Small intestine (tissue), 7 donors: ENCODE measurements around the gene LPIN1. TPM values are rescaled to one million over a fixed set of nuclear protein-coding genes. Genes with fewer than 3 reads are reported as not detected.

Experiments
- DNase-seq, 2 donors: peaks; one replicate each; pipeline versions ENCODE4 v3.0.0 to v3.0.0-alpha.2; 2013
- FAIRE-seq: peaks from 2 replicates; lab custom pipeline; 2012; peaks lifted over from hg19 to GRCh38; lab: Jason Lieb, UNC
- H3K27ac ChIP-seq, 3 donors: one replicate each; pipeline ENCODE4 v1.5.1; 2013; ENCODE audit warnings: low read length in 2 of 3, mild to moderate bottlenecking in 2 of 3, control low read depth in 1 of 3, inconsistent platforms in 1 of 3, low read depth in 1 of 3, moderate library complexity in 1 of 3
- H3K27me3 ChIP-seq, 3 donors: one replicate each; pipeline ENCODE4 v1.6.1; 2013; ENCODE audit warnings: low read length in 3 of 3, inconsistent platforms in 1 of 3; ENCODE audit not compliant: control insufficient read depth in 3 of 3, insufficient read depth in 3 of 3
- H3K36me3 ChIP-seq, 3 donors: one replicate each; pipeline ENCODE4 v1.6.1; 2013; ENCODE audit warnings: low read length in 3 of 3, inconsistent platforms in 1 of 3, low read depth in 1 of 3, mild to moderate bottlenecking in 1 of 3, moderate library complexity in 1 of 3; ENCODE audit not compliant: control insufficient read depth in 3 of 3, insufficient read depth in 2 of 3
- H3K4me1 ChIP-seq, 3 donors: one replicate each; pipeline ENCODE4 v1.6.1; 2013; ENCODE audit warnings: low read length in 2 of 3, inconsistent platforms in 1 of 3, low read depth in 1 of 3, mild to moderate bottlenecking in 1 of 3, moderate library complexity in 1 of 3; ENCODE audit not compliant: control insufficient read depth in 3 of 3, insufficient read depth in 2 of 3
- H3K4me3 ChIP-seq, 3 donors: one replicate each; pipeline ENCODE4 v1.5.1; 2013; ENCODE audit warnings: low read length in 3 of 3, control low read depth in 1 of 3, inconsistent platforms in 1 of 3, low read depth in 1 of 3, mild to moderate bottlenecking in 1 of 3, moderate library complexity in 1 of 3
- H3K9me3 ChIP-seq, 2 donors: one replicate each; pipeline ENCODE4 v1.6.1; 2013; ENCODE audit warnings: low read depth in 1 of 2, low read length in 1 of 2; ENCODE audit not compliant: control insufficient read depth in 2 of 2, insufficient read depth in 1 of 2
- WGBS, 3 donors: extraction: QIAGEN DNeasy Blood & Tissue Kit; methylation state at CpG; one replicate each; pipeline ENCODE4 v1.1.7; 2013; 5-methylcytosine and 5-hydroxymethylcytosine counted together
- polyA plus RNA-seq, 4 donors: library from polyadenylated mRNA; stranded (reverse) in 3 of 4; unstranded in 1 of 4; fragments of 200-250 nt in 3 of 4; fragments of 120-200 nt in 1 of 4; gene quantifications; one replicate each; pipeline versions ENCODE4 v1.2.1 to v1.2.3, GENCODE V29; 2013
- donor health status: healthy with polysubstance abuse.
- donor health status: control.
- donor health status: control.
- donor health status: Bipolar disorder and iron deficiency.
- donor health status: healthy.

LPIN1 gene
- polyA plus RNA-seq, 4 donors: 7.2 to 17.1 (median 8.5) TPM

GRCh38 chr2:11701751-11702301, 44.6 kb upstream of the LPIN1 start:
- Histone ChIP-seq H3K9me3 (no peaks in the 10 kb centered on the region), H3K27me3 (no peaks in the 10 kb centered on the region), H3K4me1 (no peaks in the 10 kb centered on the region), H3K36me3 (no peaks in the 10 kb centered on the region), H3K4me3 (no peak overlapping the region), H3K27ac (no peak overlapping the region)
- 52 to 77% (median 69%) methylated on average over 14 of the region's 14 CpGs for WGBS, 3 donors
- FAIRE-seq: no peak
- no peak for DNase-seq

GRCh38 chr2:11702946-11703345, 43.5 kb upstream of the LPIN1 start:
- FAIRE-seq: no peak
- no peaks in the 10 kb centered on the region for H3K4me1 ChIP-seq
- H3K4me3 ChIP-seq: no peak overlapping the region
- H3K36me3 ChIP-seq: no peaks in the 10 kb centered on the region
- H3K27me3 ChIP-seq: no peaks in the 10 kb centered on the region
- no peak for DNase-seq
- no peaks in the 10 kb centered on the region for H3K9me3 ChIP-seq
- no peak overlapping the region for H3K27ac ChIP-seq
- 81 to 89% (median 85%) methylated on average over 2 of the region's 2 CpGs for WGBS, 3 donors

GRCh38 chr2:11703700-11704099, 42.7 kb upstream of the LPIN1 start:
- H3K27ac ChIP-seq: no peak overlapping the region
- H3K4me3 ChIP-seq: no peak overlapping the region
- FAIRE-seq: no peak
- no peak for DNase-seq
- H3K27me3 ChIP-seq: peaks cover 0 to 3% (median 0%) of the 10 kb centered on the region in 3 donors
- H3K9me3 ChIP-seq: no peaks in the 10 kb centered on the region
- H3K4me1 ChIP-seq: no peaks in the 10 kb centered on the region
- WGBS, 3 donors: 71 to 93% (median 74%) methylated on average over 1 of the region's 1 CpG
- no peaks in the 10 kb centered on the region for H3K36me3 ChIP-seq

GRCh38 chr2:11705063-11705462, 41.4 kb upstream of the LPIN1 start:
- FAIRE-seq: no peak
- Histone ChIP-seq H3K9me3 (no peaks in the 10 kb centered on the region), H3K27me3 (peaks cover 0 to 3% (median 0%) of the 10 kb centered on the region in 3 donors), H3K36me3 (no peaks in the 10 kb centered on the region), H3K27ac (no peak overlapping the region), H3K4me3 (no peak overlapping the region), H3K4me1 (no peaks in the 10 kb centered on the region)
- DNase-seq: no peak
- 72 to 86% (median 75%) methylated on average over 4 of the region's 4 CpGs for WGBS, 3 donors

- Histone ChIP-seq H3K4me3 (no peak overlapping the region), H3K4me1 (no peaks in the 10 kb centered on the region), H3K27me3 (peaks cover 0 to 3% (median 0%) of the 10 kb centered on the region in 3 donors), H3K9me3 (no peaks in the 10 kb centered on the region), H3K36me3 (no peaks in the 10 kb centered on the region), H3K27ac (no peak overlapping the region)
- DNase-seq: no peak
- no peak for FAIRE-seq
- 89 to 92% (median 91%) methylated on average over 3 of the region's 3 CpGs for WGBS, 3 donors
Measured at GRCh38 chr2:11705711-11706110, 40.7 kb upstream of the LPIN1 start.

GRCh38 chr2:11708106-11708505, 38.3 kb upstream of the LPIN1 start:
- WGBS, 3 donors: 83 to 86% (median 85%) methylated on average over 3 of the region's 3 CpGs
- H3K27me3 ChIP-seq: peaks cover 0 to 3% (median 0%) of the 10 kb centered on the region in 3 donors
- no peak overlapping the region for H3K4me3 ChIP-seq
- H3K4me1 ChIP-seq: no peaks in the 10 kb centered on the region
- DNase-seq (no peak), FAIRE-seq (no peak)
- no peaks in the 10 kb centered on the region for H3K9me3 ChIP-seq
- no peak overlapping the region for H3K27ac ChIP-seq
- H3K36me3 ChIP-seq: no peaks in the 10 kb centered on the region

GRCh38 chr2:11709293-11709692, 37.1 kb upstream of the LPIN1 start:
- Histone ChIP-seq H3K27me3 (peaks cover 0 to 3% (median 0%) of the 10 kb centered on the region in 3 donors), H3K4me3 (no peak overlapping the region), H3K4me1 (no peaks in the 10 kb centered on the region), H3K36me3 (no peaks in the 10 kb centered on the region), H3K9me3 (no peaks in the 10 kb centered on the region), H3K27ac (no peak overlapping the region)
- DNase-seq (no peak), FAIRE-seq (no peak)
- 91 to 93% (median 92%) methylated on average over 8 of the region's 8 CpGs for WGBS, 3 donors

GRCh38 chr2:11710210-11710609, 36.2 kb upstream of the LPIN1 start:
- Histone ChIP-seq H3K27ac (no peak overlapping the region), H3K36me3 (no peaks in the 10 kb centered on the region), H3K9me3 (no peaks in the 10 kb centered on the region), H3K4me3 (no peak overlapping the region), H3K27me3 (peaks cover 0 to 3% (median 0%) of the 10 kb centered on the region in 3 donors), H3K4me1 (no peaks in the 10 kb centered on the region)
- FAIRE-seq (no peak), DNase-seq (no peak)
- 45 to 79% (median 53%) methylated on average over 3 of the region's 3 CpGs for WGBS, 3 donors
